Upper lobe of right lung (tissue), 1 donor: ENCODE data around the gene PGBD5. TPM values are rescaled to one million over a fixed set of nuclear protein-coding genes. Genes with fewer than 3 reads are reported as not detected.

Experiments used
- ATAC-seq: fragments of 200-7000 bp; cut with Tn5 transposase; one replicate; pipeline ENCODE4 v1.9.1; 2020; ENCODE audit warnings: mild to moderate bottlenecking, moderate library complexity
- DNase-seq: peaks from one replicate; pipeline ENCODE4 v3.0.0-alpha.2; 2020
- H3K27ac ChIP-seq: fragments of 200-600 bp; one replicate; pipeline ENCODE4 v1.8.0; 2022
- H3K27me3 ChIP-seq: fragments of 200-600 bp; one replicate; pipeline ENCODE4 v1.8.0; 2022; ENCODE audit warnings: mild to moderate bottlenecking
- H3K36me3 ChIP-seq: fragments of 200-600 bp; one replicate; pipeline ENCODE4 v1.8.0; 2022
- H3K4me1 ChIP-seq: fragments of 200-600 bp; one replicate; pipeline ENCODE4 v1.8.0; 2022
- H3K4me3 ChIP-seq: fragments of 200-600 bp; one replicate; pipeline ENCODE4 v1.8.0; 2022; ENCODE audit warnings: mild to moderate bottlenecking
- H3K9me3 ChIP-seq: fragments of 200-600 bp; one replicate; pipeline ENCODE4 v1.8.0; 2022
- CTCF ChIP-seq: fragments of 200-600 bp; IDR thresholded peaks from one replicate; pipeline ENCODE4 v1.8.0; 2022; ENCODE audit warnings: antibody characterized with exemption
- intact Hi-C: fragments of 100-400 bp; cut with DNase I; formaldehyde crosslinking; loops from one replicate; pipeline ENCODE4 v1.11.0; 2022
- total RNA-seq: library from RNA; stranded (reverse); fragmentation: NEBNext Ultra II Directional; extraction: Animal tissue kit (Norgen Biotek cat#: 25700); gene quantifications from one replicate; pipeline ENCODE4 v1.2.1, GENCODE V29; 2021
- donor health status: DM: no; HTN: yes; CAD: no; lungs with severe emphysema.

The PGBD5 gene
- total RNA-seq, 1 donor from 2014 or later = 5.1 TPM

GRCh38 chr1:230354005-230354404 lies 72.1 kb downstream of the PGBD5 start:
- no peaks in the 10 kb centered on the region for H3K27me3 ChIP-seq
- no peak overlapping the region for H3K27ac ChIP-seq
- H3K36me3 ChIP-seq = no peaks in the 10 kb centered on the region
- H3K9me3 ChIP-seq = no peaks in the 10 kb centered on the region
- no peak for TF ChIP-seq CTCF
- intact Hi-C loops = no loop called here
- no peak overlapping the region for H3K4me3 ChIP-seq
- no peak for ATAC-seq
- H3K4me1 ChIP-seq = no peaks in the 10 kb centered on the region
- no peak for DNase-seq

GRCh38 chr1:230352537-230352936 lies 73.6 kb downstream of the PGBD5 start:
- no peaks in the 10 kb centered on the region for H3K9me3 ChIP-seq
- no peaks in the 10 kb centered on the region for H3K4me1 ChIP-seq
- intact Hi-C loops = no loop called here
- no peaks in the 10 kb centered on the region for H3K27me3 ChIP-seq
- no peak for TF ChIP-seq CTCF
- no peak overlapping the region for H3K27ac ChIP-seq
- no peak overlapping the region for H3K4me3 ChIP-seq
- DNase-seq (no peak), ATAC-seq (no peak)
- no peaks in the 10 kb centered on the region for H3K36me3 ChIP-seq

- Histone ChIP-seq H3K9me3 (no peaks in the 10 kb centered on the region), H3K27me3 (no peaks in the 10 kb centered on the region), H3K36me3 (no peaks in the 10 kb centered on the region), H3K27ac (no peak overlapping the region), H3K4me1 (no peaks in the 10 kb centered on the region), H3K4me3 (no peak overlapping the region)
- no peak for TF ChIP-seq CTCF
- intact Hi-C loops = no loop called here
- DNase-seq (no peak), ATAC-seq (no peak)
Measured at GRCh38 chr1:230351983-230352382, 74.1 kb downstream of the PGBD5 start.

- TF ChIP-seq CTCF = no peak
- no peak for ATAC-seq
- Histone ChIP-seq H3K27ac (no peak overlapping the region), H3K9me3 (no peaks in the 10 kb centered on the region), H3K27me3 (no peaks in the 10 kb centered on the region), H3K4me3 (no peak overlapping the region), H3K4me1 (no peaks in the 10 kb centered on the region), H3K36me3 (no peaks in the 10 kb centered on the region)
- DNase-seq = no peak
- intact Hi-C loops = no loop called here
Measured at GRCh38 chr1:230351514-230351913, 74.6 kb downstream of the PGBD5 start.

- Histone ChIP-seq H3K27ac (no peak overlapping the region), H3K9me3 (no peaks in the 10 kb centered on the region), H3K36me3 (no peaks in the 10 kb centered on the region), H3K4me1 (no peaks in the 10 kb centered on the region), H3K27me3 (no peaks in the 10 kb centered on the region), H3K4me3 (no peak overlapping the region)
- ATAC-seq (no peak), DNase-seq (no peak)
- intact Hi-C loops = no loop called here
- TF ChIP-seq CTCF = no peak
Measured at GRCh38 chr1:230350208-230350921, 75.8 kb downstream of the PGBD5 start.

GRCh38 chr1:230349020-230349393 lies 77.1 kb downstream of the PGBD5 start:
- H3K4me1 ChIP-seq = no peaks in the 10 kb centered on the region
- H3K27ac ChIP-seq = no peak overlapping the region
- no peaks in the 10 kb centered on the region for H3K9me3 ChIP-seq
- no peak for ATAC-seq
- no peaks in the 10 kb centered on the region for H3K36me3 ChIP-seq
- TF ChIP-seq CTCF = no peak
- DNase-seq = no peak
- intact Hi-C loops = no loop called here
- H3K4me3 ChIP-seq = no peak overlapping the region
- no peaks in the 10 kb centered on the region for H3K27me3 ChIP-seq
